CD4-positive, alpha-beta T cell (primary cell): ENCODE data around the gene PLXDC2. TPM values are rescaled to one million over a fixed set of nuclear protein-coding genes. Genes with fewer than 3 reads are reported as not detected.

Source experiments
- ATAC-seq: fragments of 200-7000 bp; cut with Tn5 transposase; one replicate; pipeline ENCODE4 v1.10.0; 2022; ENCODE audit warnings: mild to moderate bottlenecking; ENCODE audit not compliant: poor library complexity
- CTCF ChIA-PET: fragments of 350-600 bp; sonication (Branson Sonifier 250); formaldehyde crosslinking; loops from one replicate; lab custom pipeline; 2021; ENCODE audit warnings: antibody characterized with exemption, inconsistent platforms; lab: Charles Lee
- POLR2A ChIA-PET: fragments of 350-600 bp; sonication (Branson Sonifier 250); formaldehyde crosslinking; loops from one replicate; lab custom pipeline; 2021; ENCODE audit warnings: antibody characterized with exemption, inconsistent platforms; lab: Charles Lee
- DNase-seq, 14 experiments: peaks; one replicate each; pipeline ENCODE4 v3.0.0-alpha.2; 2013 to 2020; ENCODE audit warnings: mixed read lengths in 2 of 14
- H3K27ac ChIP-seq, 2 donors: one replicate each; pipeline versions ENCODE4 v1.5.1 to v1.7.0; 2013; ENCODE audit warnings: low read length in 2 of 2, low read depth in 1 of 2, mild to moderate bottlenecking in 1 of 2
- H3K27me3 ChIP-seq, 2 experiments: 1 replicate in 1 of 2; 2 replicates in 1 of 2; pipeline versions ENCODE4 v1.6.1 to v1.7.0; 2013; ENCODE audit warnings: low read length in 2 of 2, control low read depth in 1 of 2, mild to moderate bottlenecking in 1 of 2, moderate library complexity in 1 of 2; ENCODE audit not compliant: insufficient read depth in 2 of 2, control insufficient read depth in 1 of 2
- H3K36me3 ChIP-seq: one replicate; pipeline ENCODE4 v1.6.1; 2013; ENCODE audit warnings: low read length, control low read depth; ENCODE audit not compliant: insufficient read depth
- H3K4me1 ChIP-seq: one replicate; pipeline ENCODE4 v1.6.1; 2013; ENCODE audit warnings: low read length, control low read depth; ENCODE audit not compliant: insufficient read depth
- H3K4me3 ChIP-seq: one replicate; pipeline ENCODE4 v1.5.1; 2013; ENCODE audit warnings: mild to moderate bottlenecking, low read length, moderate library complexity
- H3K9me3 ChIP-seq, 2 experiments: 1 replicate in 1 of 2; 2 replicates in 1 of 2; pipeline versions ENCODE4 v1.6.1 to v1.7.0; 2013; ENCODE audit warnings: low read length in 2 of 2, mild to moderate bottlenecking in 2 of 2, control low read depth in 1 of 2, moderate library complexity in 1 of 2; ENCODE audit not compliant: control insufficient read depth in 1 of 2, insufficient read depth in 1 of 2
- H3K27ac Mint-ChIP-seq: one replicate; pipeline ENCODE4 v1.8.0; 2020; ENCODE audit warnings: mixed read lengths
- H3K27me3 Mint-ChIP-seq: one replicate; pipeline ENCODE4 v1.8.0; 2021; ENCODE audit warnings: mixed read lengths
- H3K36me3 Mint-ChIP-seq: one replicate; pipeline ENCODE4 v1.8.0; 2021; ENCODE audit warnings: low read depth, mixed read lengths
- H3K4me1 Mint-ChIP-seq: one replicate; pipeline ENCODE4 v1.8.0; 2021; ENCODE audit warnings: low read depth, mixed read lengths
- H3K4me3 Mint-ChIP-seq: one replicate; pipeline ENCODE4 v1.8.0; 2020; ENCODE audit warnings: mild to moderate bottlenecking, mixed read lengths
- H3K9me3 Mint-ChIP-seq: one replicate; pipeline ENCODE4 v1.8.0; 2020; ENCODE audit warnings: mixed read lengths
- CTCF ChIP-seq: fragments of 200-600 bp; IDR thresholded peaks from one replicate; pipeline ENCODE4 v1.8.0; 2022; ENCODE audit warnings: antibody characterized with exemption, mild to moderate bottlenecking
- intact Hi-C, 2 experiments: fragments of 100-400 bp; cut with DNase I in 1 of 2; cut with micrococcal nuclease in 1 of 2; formaldehyde crosslinking; loops; one replicate each; pipeline versions ENCODE4 v1.15.1 to v1.9.0; 2023 to 2025; cut with DNase I, micrococcal nuclease
- total RNA-seq, 174 experiments: library from RNA in 2 of 174; stranded (reverse) in 2 of 174; gene quantifications; one replicate each; pipeline ENCODE4 v1.2.3 and lab custom pipeline; 2021 to 2026

The PLXDC2 gene
- total RNA-seq, 2 experiments from 2014 or later = 0.41 to 0.61 TPM

DNA sequence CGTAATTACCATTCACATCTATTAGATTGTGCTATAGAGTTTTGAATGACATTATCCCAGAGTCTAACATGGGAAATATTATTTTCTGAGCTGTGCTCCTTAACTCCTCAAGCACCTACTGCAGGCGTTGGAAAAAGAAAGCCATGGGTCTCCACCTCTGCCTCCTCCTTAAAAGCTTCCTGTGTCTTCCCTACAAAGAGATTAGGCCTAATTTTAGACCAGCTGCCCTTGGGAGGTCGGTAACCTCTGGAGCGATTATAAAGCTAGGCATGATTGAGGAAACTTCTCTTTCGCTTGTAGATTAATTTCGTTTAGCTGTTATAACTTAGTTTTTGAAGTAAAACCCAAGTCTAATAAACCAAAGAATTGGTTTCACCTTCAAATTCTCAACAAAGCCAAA lies 75.2 kb downstream of the PLXDC2 start:
- Mint-ChIP-seq H3K4me1 (no peaks in the 10 kb centered on the region), H3K9me3 (peaks cover 3% of the 10 kb centered on the region), H3K36me3 (no peaks in the 10 kb centered on the region), H3K4me3 (no peak overlapping the region), H3K27me3 (no peaks in the 10 kb centered on the region), H3K27ac (no peak overlapping the region)
- H3K27me3 ChIP-seq = no peaks in the 10 kb centered on the region
- intact Hi-C loops = no loop called here
- POLR2A ChIA-PET = no interaction called here
- CTCF ChIA-PET = no interaction called here
- H3K4me1 ChIP-seq = no peaks in the 10 kb centered on the region
- ATAC-seq (no peak), DNase-seq (no peak)
- no peak overlapping the region for H3K27ac ChIP-seq
- H3K36me3 ChIP-seq = no peaks in the 10 kb centered on the region
- H3K9me3 ChIP-seq = peaks cover 0 to 4% of the 10 kb centered on the region in 2 experiments
- no peak overlapping the region for H3K4me3 ChIP-seq
- no peak for TF ChIP-seq CTCF

DNA sequence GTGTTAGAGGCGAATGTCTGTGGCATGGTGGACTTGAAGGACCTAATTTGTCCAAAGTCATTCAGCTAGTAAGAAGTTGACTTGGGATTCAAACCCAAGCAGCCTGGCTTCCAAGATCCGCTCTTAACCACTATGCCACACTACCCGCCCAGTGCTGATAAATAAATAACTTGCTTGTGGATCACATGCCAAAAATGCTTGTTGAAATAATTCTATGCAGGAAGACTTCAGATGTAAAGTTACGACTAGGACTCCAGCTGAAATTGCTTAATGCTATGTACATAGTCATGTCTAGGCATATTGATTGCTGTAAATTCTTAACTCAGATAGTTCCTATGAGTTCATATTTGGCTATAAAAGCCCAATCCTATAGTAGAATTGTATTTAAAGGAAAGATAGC lies 76.0 kb downstream of the PLXDC2 start:
- Mint-ChIP-seq H3K4me1 (no peaks in the 10 kb centered on the region), H3K27ac (no peak overlapping the region), H3K36me3 (no peaks in the 10 kb centered on the region), H3K27me3 (no peaks in the 10 kb centered on the region), H3K4me3 (no peak overlapping the region), H3K9me3 (peaks cover 6% of the 10 kb centered on the region)
- intact Hi-C loops = no loop called here
- Histone ChIP-seq H3K36me3 (no peaks in the 10 kb centered on the region), H3K27me3 (no peaks in the 10 kb centered on the region), H3K4me3 (no peak overlapping the region), H3K27ac (no peak overlapping the region), H3K4me1 (no peaks in the 10 kb centered on the region), H3K9me3 (peaks cover 0 to 7% of the 10 kb centered on the region in 2 experiments)
- TF ChIP-seq CTCF = no peak
- CTCF ChIA-PET = interaction anchor here (0.6 kb wide), 2 partner anchors 11 to 1413 kb away, joined by 3 to 4 read pairs; no protein-coding TSS in a partner anchor
- DNase-seq (no peak), ATAC-seq (no peak)
- POLR2A ChIA-PET = no interaction called here

DNA sequence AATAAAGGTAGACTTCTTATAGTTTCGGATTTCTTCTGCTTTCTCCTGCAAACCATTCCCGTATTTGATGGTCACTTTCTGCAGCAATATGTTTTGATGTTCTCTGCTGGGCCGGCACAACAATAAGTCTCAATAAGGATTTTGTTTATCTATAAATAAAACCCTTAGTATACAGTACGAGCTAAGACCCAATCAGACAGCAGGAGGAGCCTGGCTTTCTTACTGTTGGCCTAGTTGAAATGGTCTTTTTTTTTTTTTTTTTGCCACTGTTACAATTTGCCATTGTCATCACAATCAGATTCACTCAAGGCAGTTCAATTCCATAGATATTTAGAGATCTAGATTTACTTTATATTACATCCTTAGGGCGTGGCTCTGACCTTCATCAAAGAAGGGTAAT lies 76.4 kb downstream of the PLXDC2 start:
- no peak for DNase-seq
- peaks cover 0 to 8% of the 10 kb centered on the region in 2 experiments for H3K9me3 ChIP-seq
- H3K4me3 ChIP-seq = no peak overlapping the region
- CTCF ChIA-PET = interaction anchor here (0.6 kb wide), 2 partner anchors 11 to 1412 kb away, joined by 3 to 4 read pairs; no protein-coding TSS in a partner anchor
- intact Hi-C loops = no loop called here
- no peaks in the 10 kb centered on the region for H3K27me3 ChIP-seq
- Mint-ChIP-seq H3K4me1 (no peaks in the 10 kb centered on the region), H3K27ac (no peak overlapping the region), H3K27me3 (no peaks in the 10 kb centered on the region), H3K4me3 (no peak overlapping the region), H3K36me3 (no peaks in the 10 kb centered on the region), H3K9me3 (peaks cover 6% of the 10 kb centered on the region)
- no peak for ATAC-seq
- no peaks in the 10 kb centered on the region for H3K36me3 ChIP-seq
- H3K4me1 ChIP-seq = no peaks in the 10 kb centered on the region
- POLR2A ChIA-PET = no interaction called here
- TF ChIP-seq CTCF = no peak
- H3K27ac ChIP-seq = no peak overlapping the region
